Pancreas (tissue), 10 donors: ENCODE measurements around the gene NRGN. TPM values are rescaled to one million over a fixed set of nuclear protein-coding genes. Genes with fewer than 3 reads are reported as not detected.
A peak's percentile ranks its signal among the peaks of the same experiment; 100 is the strongest.

ENCODE experiments used
- ATAC-seq, 4 donors: fragments of 200-7000 bp; cut with Tn5 transposase; one replicate each; pipeline versions ENCODE4 v1.8.0 to v1.9.1; 2020; ENCODE audit warnings: mild to moderate bottlenecking in 4 of 4, moderate library complexity in 4 of 4
- DNase-seq, 6 donors: peaks; one replicate each; pipeline ENCODE4 v3.0.0-alpha.2; 2020
- FAIRE-seq: peaks from 2 replicates; lab custom pipeline; 2012; peaks lifted over from hg19 to GRCh38; lab: Jason Lieb, UNC
- H3K27ac ChIP-seq, 4 donors: fragments of 200-600 bp; sonication (generic); 1 replicate in 3 of 4; 2 replicates in 1 of 4; pipeline versions ENCODE4 v1.5.0 to v1.8.0; 2020
- H3K27me3 ChIP-seq, 4 donors: fragments of 200-600 bp; one replicate each; pipeline ENCODE4 v1.8.0; 2021
- H3K36me3 ChIP-seq, 3 donors: fragments of 200-600 bp; sonication (generic) in 1 of 3; one replicate each; pipeline versions ENCODE4 v1.5.0 to v1.8.0; 2020 to 2021
- H3K4me1 ChIP-seq, 3 donors: fragments of 200-600 bp; one replicate each; pipeline ENCODE4 v1.8.0; 2021
- H3K4me3 ChIP-seq, 4 donors: fragments of 200-600 bp; sonication (generic) in 2 of 4; one replicate each; pipeline versions ENCODE4 v1.5.0 to v1.8.0; 2020 to 2021
- H3K9me3 ChIP-seq, 4 donors: fragments of 200-600 bp; one replicate each; pipeline ENCODE4 v1.8.0; 2021
- WGBS, 2 donors: extraction: QIAGEN DNeasy Blood & Tissue Kit; methylation state at CpG; one replicate each; pipeline ENCODE4 v1.1.7; 2013; 5-methylcytosine and 5-hydroxymethylcytosine counted together
- intact Hi-C, 3 donors: fragments of 100-400 bp; cut with DNase I; formaldehyde crosslinking; loops; one replicate each; pipeline versions ENCODE4 v1.11.1 to v1.14.2; 2022
- polyA plus RNA-seq, 2 donors: library from polyadenylated mRNA; stranded (reverse); fragments of 200-250 nt; gene quantifications; one replicate each; pipeline ENCODE4 v1.2.3, GENCODE V29; 2013
- total RNA-seq, 6 donors: library from RNA; stranded (reverse); fragmentation: NEBNext Ultra II Directional in 4 of 6; extraction: Animal tissue kit (Norgen Biotek cat#: 25700) in 4 of 6; gene quantifications; one replicate each; pipeline versions ENCODE4 v1.2.1 to v1.2.4, GENCODE V29; 2021 to 2023
- TF ChIP-seq, protein P1 (sequence below), 4 donors: fragments of 200-600 bp; sonication (generic) in 3 of 4; IDR thresholded peaks; one replicate each; pipeline versions ENCODE4 v1.5.0 to v1.8.0; 2021; ENCODE audit warnings: antibody characterized with exemption in 4 of 4
- donor health status: healthy with polysubstance abuse.
- donor health status: DM: no; HTN: no; CAD: no; lungs with moderate emphysema.
- donor health status: DM: no; HTN: no; CAD: no.
- donor health status: control.
- donor health status: control.
- donor health status: Bipolar disorder and iron deficiency.
- donor health status: DM: yes; HTN: yes; CAD: no.
- donor health status: DM: no; HTN: no; CAD: no.
- donor health status: DM: no; HTN: no; CAD: no.
- donor health status: DM: yes; HTN: yes; CAD: no.

Gene NRGN
- total and polyA plus RNA-seq, 8 donors: 0.24 to 3.7 (median 1.5) TPM; not detected in 1

DNA sequence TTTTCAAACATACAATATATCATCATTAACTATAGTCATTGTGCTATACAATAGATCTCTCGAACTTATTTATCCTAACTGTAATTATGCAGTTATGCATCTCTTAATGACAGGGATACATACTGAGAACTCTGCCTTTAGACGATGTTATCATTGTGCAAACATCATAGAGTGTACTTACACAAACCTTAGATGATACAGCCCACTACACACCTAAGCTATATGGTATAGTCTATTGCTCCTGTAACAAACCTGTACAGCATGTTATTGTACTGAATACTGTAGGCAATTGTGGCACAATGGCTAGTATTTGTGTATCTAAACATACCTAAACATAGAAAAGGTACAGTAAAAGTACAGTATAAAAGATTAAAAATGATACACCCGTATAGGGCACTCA, 27.4 kb upstream of the NRGN start:
- intact Hi-C loops: no loop called here
- FAIRE-seq (no peak), ATAC-seq (no peak), DNase-seq (no peak)
- H3K27ac ChIP-seq: no peak overlapping the region
- TF ChIP-seq, protein P1, sequence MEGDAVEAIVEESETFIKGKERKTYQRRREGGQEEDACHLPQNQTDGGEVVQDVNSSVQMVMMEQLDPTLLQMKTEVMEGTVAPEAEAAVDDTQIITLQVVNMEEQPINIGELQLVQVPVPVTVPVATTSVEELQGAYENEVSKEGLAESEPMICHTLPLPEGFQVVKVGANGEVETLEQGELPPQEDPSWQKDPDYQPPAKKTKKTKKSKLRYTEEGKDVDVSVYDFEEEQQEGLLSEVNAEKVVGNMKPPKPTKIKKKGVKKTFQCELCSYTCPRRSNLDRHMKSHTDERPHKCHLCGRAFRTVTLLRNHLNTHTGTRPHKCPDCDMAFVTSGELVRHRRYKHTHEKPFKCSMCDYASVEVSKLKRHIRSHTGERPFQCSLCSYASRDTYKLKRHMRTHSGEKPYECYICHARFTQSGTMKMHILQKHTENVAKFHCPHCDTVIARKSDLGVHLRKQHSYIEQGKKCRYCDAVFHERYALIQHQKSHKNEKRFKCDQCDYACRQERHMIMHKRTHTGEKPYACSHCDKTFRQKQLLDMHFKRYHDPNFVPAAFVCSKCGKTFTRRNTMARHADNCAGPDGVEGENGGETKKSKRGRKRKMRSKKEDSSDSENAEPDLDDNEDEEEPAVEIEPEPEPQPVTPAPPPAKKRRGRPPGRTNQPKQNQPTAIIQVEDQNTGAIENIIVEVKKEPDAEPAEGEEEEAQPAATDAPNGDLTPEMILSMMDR (IDR thresholded peaks at IDR 0.05): no peak
- WGBS, 2 donors: 48 to 50% methylated on average over 3 of the region's 3 CpGs
- H3K9me3 ChIP-seq: no peaks in the 10 kb centered on the region
- no peaks in the 10 kb centered on the region for H3K36me3 ChIP-seq
- H3K4me1 ChIP-seq: peaks cover 0 to 1% (median 0%) of the 10 kb centered on the region in 3 donors
- peaks cover 0 to 5% (median 0%) of the 10 kb centered on the region in 4 donors for H3K27me3 ChIP-seq
- H3K4me3 ChIP-seq: no peak overlapping the region

DNA sequence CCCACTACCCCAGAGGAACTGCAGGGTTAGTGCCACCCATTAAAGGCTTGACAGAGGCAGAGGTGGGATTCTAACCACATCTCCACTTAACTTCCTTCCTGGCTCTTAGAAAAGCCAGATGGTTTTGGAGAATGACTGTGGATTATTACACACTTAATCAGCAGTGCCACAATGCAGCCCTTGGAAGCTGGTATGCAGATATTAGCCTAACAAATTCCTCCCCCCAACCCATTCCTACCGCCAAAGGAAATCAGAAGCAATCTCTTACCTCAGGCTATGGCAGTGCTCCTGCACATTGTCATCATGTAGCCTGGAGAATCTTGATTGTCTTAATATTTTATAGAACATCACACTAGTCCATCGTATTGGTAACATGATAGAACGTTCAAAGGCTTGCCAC, 23.2 kb upstream of the NRGN start:
- WGBS, 2 donors: 59 to 74% methylated on average over 3 of the region's 3 CpGs
- DNase-seq (no peak), ATAC-seq (no peak), FAIRE-seq (no peak)
- Histone ChIP-seq H3K36me3 (no peaks in the 10 kb centered on the region), H3K27ac (no peak overlapping the region), H3K27me3 (peaks cover 0 to 27% (median 0%) of the 10 kb centered on the region in 4 donors), H3K4me1 (peaks cover 0 to 5% (median 0%) of the 10 kb centered on the region in 3 donors), H3K4me3 (no peak overlapping the region), H3K9me3 (no peaks in the 10 kb centered on the region)
- intact Hi-C loops: no loop called here
- TF ChIP-seq, protein P1 (IDR thresholded peaks at IDR 0.05): no peak

DNA sequence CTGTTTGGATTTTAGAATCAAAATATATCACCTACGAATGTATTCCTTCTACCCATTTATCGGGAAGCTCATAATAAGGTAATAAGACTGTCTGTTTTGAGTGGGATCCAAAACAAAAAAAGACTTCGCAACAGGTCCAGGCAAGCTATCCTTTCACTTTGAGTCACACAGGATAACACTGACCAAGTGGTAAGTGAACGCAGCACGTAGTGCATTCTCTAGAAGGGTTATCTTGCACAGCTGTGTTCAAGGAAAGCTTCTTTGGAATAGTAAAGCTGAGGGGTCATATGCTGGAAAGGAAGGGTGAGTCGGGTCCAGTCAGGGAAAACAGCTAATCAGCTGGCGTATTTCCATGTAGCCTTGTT, 22.3 kb upstream of the NRGN start:
- Histone ChIP-seq H3K27me3 (peaks cover 0 to 27% (median 0%) of the 10 kb centered on the region in 4 donors), H3K4me1 (peaks cover 0 to 5% (median 0%) of the 10 kb centered on the region in 3 donors), H3K9me3 (no peaks in the 10 kb centered on the region), H3K27ac (no peak overlapping the region), H3K36me3 (no peaks in the 10 kb centered on the region), H3K4me3 (peak overlapping the region in 1 of 4 donors; percentile 46)
- intact Hi-C loops: no loop called here
- DNase-seq: no peak
- ATAC-seq: peak; percentile 6 to 48 (median 36)
- 38 to 49% methylated on average over 7 of the region's 7 CpGs for WGBS, 2 donors
- TF ChIP-seq, protein P1 (IDR thresholded peaks at IDR 0.05): no peak
- no peak for FAIRE-seq

DNA sequence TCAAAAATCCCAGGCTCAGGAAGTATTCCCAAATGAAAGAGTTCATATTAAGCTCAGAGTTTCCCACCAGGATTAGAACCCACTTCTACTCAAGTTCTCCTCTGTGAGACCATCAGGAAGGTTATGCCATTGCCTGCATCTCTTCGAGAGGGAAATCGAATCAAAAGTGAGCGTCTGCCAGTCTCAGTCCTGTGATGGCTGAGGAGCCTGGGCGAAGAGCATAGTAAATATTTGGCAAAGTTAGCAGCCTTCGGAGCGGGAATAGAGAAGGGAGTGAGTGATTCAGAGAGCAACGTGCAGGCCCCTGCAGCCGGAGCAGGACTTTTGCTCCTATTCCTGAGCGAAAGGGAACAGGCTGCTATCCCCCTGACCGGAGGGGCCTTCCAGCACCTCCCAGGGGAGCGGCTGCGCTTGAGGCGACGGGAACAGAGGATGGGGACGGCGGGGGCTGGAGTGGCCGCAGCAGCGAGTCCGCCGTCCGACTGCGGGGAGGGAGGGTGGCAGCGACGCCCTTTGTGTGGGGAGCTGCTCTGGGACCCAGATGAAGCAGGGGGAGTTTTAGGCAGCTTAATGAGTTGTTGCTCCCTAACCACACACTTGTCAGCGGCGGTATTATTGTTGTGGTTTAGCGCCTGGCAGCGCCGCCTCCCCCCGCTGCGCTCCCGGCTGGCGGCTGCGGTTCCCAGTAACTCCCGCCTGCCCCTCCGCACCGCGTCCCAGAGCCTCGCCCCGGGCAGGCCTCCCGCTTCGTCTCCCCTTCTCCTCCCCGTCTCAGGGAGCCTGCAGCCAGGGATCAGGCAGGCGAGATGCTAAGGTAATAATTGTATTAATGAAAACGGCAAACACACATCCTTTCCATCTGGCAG, 21.7 kb upstream of the NRGN start:
- no peak for FAIRE-seq
- 1% methylated on average over 44 to 45 of the region's 45 CpGs for WGBS, 2 donors
- DNase-seq: peak in 1 of 6 donors; percentile 59

More for the DNA sequence above, 21.7 kb upstream of the NRGN start:
- peak; percentile 43 to 75 (median 71) for ATAC-seq
- H3K4me3 ChIP-seq: peak overlapping the region in 3 of 4 donors; percentile 9 to 46 (median 31)
- TF ChIP-seq, protein P1 (IDR thresholded peaks at IDR 0.05): no peak
- no peaks in the 10 kb centered on the region for H3K9me3 ChIP-seq
- no peaks in the 10 kb centered on the region for H3K36me3 ChIP-seq
- peaks cover 0 to 5% (median 0%) of the 10 kb centered on the region in 3 donors for H3K4me1 ChIP-seq
- H3K27me3 ChIP-seq: peaks cover 0 to 27% (median 0%) of the 10 kb centered on the region in 4 donors
- intact Hi-C loops: no loop called here
- no peak overlapping the region for H3K27ac ChIP-seq
